ENCODE data around the gene SUGCT.
"Not testable (repeated sequence)": the region's sequence is repeated elsewhere in the genome, so short reads cannot be mapped to it uniquely, and the experiment has no call there.

The SUGCT gene

DNA sequence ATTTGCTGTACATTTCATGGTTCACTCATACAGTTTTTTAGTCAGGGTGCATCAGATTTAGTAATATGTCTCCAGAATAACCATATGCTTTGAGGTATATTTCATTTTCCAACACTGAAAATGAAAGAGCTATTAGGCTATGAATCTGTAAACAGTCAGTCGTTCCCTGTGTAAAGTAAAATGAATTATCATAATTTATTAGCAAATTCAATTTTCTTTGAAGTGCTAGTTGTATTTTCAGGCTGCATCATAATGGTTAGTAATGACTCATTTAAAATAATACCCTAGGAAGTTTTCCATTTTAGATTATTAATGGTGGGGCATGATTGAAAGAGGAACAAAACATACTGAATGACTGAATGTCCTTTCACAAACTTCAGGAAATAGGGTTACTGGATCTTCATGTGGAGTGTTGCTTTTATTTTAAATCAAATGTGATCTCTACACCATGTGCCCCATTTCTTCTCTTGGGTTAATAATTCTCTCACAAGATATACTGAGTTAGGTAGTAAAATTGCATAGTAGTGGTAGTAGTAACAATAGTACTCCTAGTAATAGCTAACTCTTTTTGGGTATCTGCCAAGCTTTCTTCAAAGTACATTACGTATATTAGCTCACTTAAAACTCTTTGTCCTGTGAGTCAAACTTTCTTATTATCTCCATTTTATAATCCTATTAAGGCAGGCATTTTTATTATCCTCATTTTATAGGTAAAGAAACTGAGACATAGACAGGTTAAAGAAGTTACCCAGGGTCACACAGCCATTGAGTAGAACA is 476.5 kb downstream of the SUGCT start:
- DNase-seq (ENCODE audit: low spot score) = no peak

DNA sequence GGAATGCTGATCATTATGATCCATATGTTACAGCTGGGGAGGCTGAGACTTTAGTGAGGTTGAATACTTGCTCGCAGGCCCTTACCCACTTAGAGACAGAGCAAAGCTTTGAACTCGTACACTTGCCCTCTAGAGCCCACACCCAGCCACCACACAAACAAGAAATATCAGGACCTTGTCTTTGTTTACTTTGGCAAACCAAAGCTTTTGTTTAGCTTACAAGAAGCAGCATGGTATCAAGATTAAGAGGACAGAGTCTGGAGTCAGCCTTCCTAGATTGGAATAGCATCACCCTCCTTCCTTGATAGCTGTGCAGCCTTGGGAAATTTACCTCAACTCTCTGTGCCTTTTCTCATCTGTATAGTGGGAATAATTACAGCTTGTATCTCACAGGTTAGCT is 477.5 kb downstream of the SUGCT start:
- no peak for DNase-seq (ENCODE audit: low spot score)

GRCh38 chr7:40619647-40620046 is 484.8 kb downstream of the SUGCT start:
- DNase-seq (ENCODE audit: low spot score) = no peak

DNA sequence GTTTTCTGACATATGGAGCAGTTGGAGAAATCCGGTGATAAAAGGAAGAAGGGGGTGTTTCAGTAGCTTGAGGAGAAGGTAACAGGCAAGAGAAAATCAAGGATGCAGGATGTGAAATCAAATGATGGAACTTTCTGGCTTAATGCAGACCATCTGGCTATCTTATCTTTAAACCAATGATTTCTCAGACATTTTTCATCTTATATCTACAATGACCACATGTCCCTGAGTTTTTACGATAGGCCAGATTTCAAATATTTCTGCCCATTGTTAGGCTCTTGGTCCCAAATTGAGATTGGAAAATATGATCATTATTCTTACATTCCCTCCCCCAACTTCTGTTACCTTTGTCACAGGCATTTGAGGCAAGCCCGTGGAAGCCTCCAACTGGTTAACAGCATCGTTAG is 486.8 kb downstream of the SUGCT start:
- peak; percentile 21 for DNase-seq (ENCODE audit: low spot score)

DNA sequence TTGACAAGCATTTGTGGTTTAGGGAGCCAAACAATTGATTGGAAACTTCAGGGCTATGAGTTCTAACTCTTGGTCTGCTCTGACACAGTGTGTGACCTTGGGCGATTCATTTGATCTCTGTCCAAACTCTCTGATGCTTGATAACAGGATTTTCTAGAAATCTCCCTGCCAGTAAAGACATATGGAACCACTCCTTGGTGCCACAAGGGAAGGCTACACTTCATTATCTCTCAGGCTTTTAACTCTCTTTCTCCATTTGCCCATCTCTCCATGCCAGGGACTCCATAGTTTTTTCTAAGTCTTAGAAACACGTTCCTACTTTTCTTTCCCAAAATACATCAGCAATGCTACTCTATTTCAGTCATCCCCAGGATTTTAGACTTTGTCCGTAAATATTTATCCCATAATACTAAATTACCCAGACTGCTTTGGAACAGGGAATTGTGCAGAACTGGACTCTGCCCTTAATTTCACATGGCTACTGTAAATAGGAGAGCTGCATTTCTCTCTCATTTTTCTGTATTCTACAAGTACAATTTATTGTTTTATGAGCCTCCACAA is 488.2 kb downstream of the SUGCT start:
- no peak for DNase-seq (ENCODE audit: low spot score)

DNA sequence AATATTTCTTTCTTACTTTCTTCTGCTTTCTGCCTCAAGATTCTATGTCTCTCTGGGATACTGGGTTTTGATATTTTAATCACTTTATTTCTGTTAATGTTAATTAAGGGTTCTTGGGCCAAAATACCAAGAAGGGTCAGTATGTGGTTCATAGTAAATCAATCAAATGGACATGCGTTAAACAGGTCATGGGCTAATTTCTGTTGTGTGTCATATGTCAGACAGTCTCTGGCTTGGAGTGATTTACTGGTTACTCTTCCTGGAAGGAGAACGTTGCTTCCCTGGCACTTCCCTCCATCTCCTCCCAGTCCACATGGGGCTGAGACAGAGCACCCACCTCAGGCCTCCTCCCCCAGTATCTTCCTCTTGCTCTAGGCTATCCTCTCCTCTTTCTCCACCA is 489.1 kb downstream of the SUGCT start:
- no peak for DNase-seq (ENCODE audit: low spot score)

DNA sequence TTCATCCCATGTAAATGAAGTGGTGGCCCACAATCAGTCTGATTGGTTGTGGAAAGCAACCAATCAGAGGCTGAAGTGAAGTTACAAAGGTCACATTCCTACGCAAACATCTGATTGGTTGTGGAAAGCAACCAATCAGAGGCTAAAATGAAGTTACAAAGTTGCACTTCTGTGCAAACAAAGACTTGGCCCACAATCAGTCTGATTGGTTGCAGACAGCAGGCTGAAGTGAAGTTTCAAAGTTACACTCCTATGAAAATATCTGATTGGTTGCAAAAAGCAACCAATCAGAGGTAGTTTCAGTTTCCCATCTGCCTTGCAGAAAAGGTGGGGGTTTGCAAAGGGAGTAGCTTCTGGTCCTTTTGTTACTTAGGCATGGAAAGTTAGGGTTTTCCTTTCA is 492.6 kb downstream of the SUGCT start:
- DNase-seq (ENCODE audit: low spot score) = not testable (repeated sequence)

DNA sequence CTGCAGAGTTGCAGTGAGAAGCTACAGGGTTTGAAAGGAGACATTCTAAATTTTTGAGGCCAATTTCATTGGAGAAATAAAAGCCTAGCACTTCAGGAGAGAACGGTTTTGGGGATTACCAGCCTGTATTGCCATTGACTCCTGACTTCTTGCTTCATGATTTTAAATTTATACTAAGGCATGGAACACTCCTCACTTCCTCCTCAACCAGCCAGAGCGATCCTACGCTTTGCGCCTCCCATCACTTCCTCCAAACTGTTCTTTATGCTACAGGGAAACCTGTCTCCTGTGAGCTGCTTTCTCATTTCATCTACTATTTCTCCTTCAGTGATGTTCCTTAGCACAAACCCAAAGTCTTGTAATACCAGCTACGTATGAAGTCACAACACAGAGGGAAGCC is 495.1 kb downstream of the SUGCT start:
- DNase-seq (ENCODE audit: low spot score) = no peak

- no peak for DNase-seq (ENCODE audit: low spot score)
Observed at GRCh38 chr7:40634118-40634517, 499.3 kb downstream of the SUGCT start.

GRCh38 chr7:40638545-40639320 is 503.9 kb downstream of the SUGCT start:
- no peak for DNase-seq (ENCODE audit: low spot score)

DNA sequence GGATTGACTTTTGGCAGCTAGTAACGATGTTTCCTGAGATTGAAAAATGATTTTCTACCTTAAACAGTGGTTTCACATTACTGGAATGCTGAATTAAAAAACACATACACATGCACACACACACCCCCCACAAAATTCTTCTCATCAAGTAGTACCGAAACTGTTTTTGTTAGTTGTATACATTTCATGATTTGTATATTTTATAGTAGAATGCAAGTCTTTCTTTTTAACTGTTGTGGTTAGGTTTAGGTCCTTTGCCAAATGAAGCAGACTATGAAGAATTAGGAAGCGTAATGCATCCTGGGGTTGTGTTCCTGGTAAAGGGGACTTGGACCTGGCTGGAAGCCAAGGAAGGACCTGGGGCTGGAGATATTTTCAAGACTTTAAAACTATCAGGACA is 505.8 kb downstream of the SUGCT start:
- DNase-seq (ENCODE audit: low spot score) = no peak

GRCh38 chr7:40641701-40642100 is 506.9 kb downstream of the SUGCT start:
- DNase-seq (ENCODE audit: low spot score) = no peak

GRCh38 chr7:40643664-40644063 is 508.9 kb downstream of the SUGCT start:
- DNase-seq (ENCODE audit: low spot score) = peak; percentile 14

GRCh38 chr7:40644454-40645188 is 509.8 kb downstream of the SUGCT start:
- peak; percentile 15 for DNase-seq (ENCODE audit: low spot score)

DNA sequence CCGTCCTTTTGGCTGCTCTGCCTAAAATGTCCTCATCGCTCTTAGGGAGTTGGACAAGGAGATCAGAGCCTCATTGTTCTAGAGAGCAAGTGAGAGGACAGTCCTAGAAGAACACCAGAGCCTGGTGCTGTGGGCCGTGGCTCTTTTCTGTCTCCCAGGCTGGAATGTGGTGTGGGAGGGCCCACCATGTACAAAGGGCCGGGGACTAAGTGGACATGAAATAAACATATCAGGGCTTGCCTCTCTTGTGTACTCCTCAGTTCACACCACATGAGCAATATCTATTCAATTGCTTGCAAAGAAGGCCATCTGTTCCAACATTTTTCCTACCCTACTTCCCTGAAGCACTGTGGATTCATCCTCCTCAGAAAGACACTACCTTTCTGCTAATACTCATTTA is 510.4 kb downstream of the SUGCT start:
- no peak for DNase-seq (ENCODE audit: low spot score)

DNA sequence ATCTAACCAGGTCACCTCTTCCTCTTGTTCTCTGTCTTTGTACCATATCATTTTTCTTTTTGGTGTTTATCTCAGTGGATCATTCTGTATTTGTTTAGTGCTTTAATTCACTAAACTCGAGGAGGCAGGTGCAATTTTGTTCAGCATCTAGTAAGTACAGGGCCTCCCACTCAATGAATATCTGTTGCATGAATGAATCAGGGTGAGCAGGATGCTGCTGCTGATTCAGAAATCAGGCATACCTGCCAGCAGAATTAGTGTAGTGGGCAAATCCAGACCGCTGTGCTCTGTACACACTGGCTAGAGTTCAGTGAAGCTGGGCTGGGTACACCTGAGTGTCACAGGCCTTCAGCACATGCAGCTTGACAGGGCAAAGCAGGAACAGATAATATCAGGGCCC is 511.9 kb downstream of the SUGCT start:
- DNase-seq (ENCODE audit: low spot score) = no peak

DNA sequence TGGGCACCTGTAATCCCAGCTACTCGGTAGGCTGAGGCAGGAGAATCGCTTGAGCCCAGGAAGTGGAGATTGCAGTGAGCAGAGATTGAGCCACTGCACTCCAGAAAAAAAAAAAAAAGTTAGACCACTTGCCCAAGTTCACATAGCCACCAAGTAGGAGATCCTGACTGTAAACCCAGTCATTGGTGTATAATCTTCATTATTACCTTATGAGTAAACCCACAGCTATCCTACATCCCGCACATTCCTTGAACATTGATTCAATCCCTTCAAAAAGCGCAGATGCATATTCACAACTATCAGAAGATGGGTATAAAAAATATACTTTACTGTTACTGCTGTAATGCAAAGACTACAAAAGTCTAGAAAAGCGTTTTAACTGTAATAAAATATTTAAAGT is 512.9 kb downstream of the SUGCT start:
- DNase-seq (ENCODE audit: low spot score) = no peak

- DNase-seq (ENCODE audit: low spot score) = no peak
Observed at GRCh38 chr7:40649247-40649646, 514.4 kb downstream of the SUGCT start.

DNA sequence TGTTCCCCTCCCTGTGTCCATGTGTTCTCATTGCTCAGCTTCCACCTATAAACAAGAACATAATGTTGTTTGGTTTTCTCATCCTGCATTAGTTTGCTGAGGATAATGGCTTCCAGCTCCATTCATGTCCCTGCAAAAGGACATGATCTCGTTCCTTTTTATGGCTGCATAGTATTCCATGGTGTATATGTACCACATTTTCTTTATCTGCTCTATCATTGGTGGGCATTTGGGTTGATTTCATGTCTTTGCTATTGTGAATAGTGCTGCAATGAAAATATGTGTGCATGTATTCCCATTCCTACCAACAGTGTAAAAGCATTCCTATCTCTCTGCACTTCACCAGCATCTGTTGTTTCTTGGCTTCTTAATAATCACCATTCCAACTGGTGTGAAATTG is 516.1 kb downstream of the SUGCT start:
- DNase-seq (ENCODE audit: low spot score) = not testable (repeated sequence)

- no peak for DNase-seq (ENCODE audit: low spot score)
Observed at GRCh38 chr7:40654171-40654570, 519.4 kb downstream of the SUGCT start.

- no peak for DNase-seq (ENCODE audit: low spot score)
Observed at GRCh38 chr7:40655426-40655825, 520.6 kb downstream of the SUGCT start.

GRCh38 chr7:40656349-40656748 is 521.5 kb downstream of the SUGCT start:
- peak; percentile 57 for DNase-seq (ENCODE audit: low spot score)
